ENCODE data around the gene APPL2. TPM values are rescaled to one million over a fixed set of nuclear protein-coding genes. Genes with fewer than 3 reads are reported as not detected.

APPL2 gene
- total and polyA plus RNA-seq, 2 of the 13 experiments (the other 11 are each of a cell fraction or from before 2014, with no cell fraction given): 9.9 to 11.1 TPM

GRCh38 chr12:105164068-105164467, 71.9 kb downstream of the APPL2 start:
- CTCF ChIA-PET (ENCODE audit: low intra/inter-chr PET ratio, low total read pairs): no interaction called here
- no peaks in the 10 kb centered on the region for H3K4me1 ChIP-seq (ENCODE audit: insufficient read depth, low read length)
- DNase-seq (ENCODE audit: low spot score) (no peak), FAIRE-seq (no peak), ATAC-seq (no peak)
- no peaks in the 10 kb centered on the region for H3K27me3 ChIP-seq (ENCODE audit: control insufficient read depth in 1 of 2, insufficient read depth in 2 of 2, low read length in 2 of 2)
- H2AFZ ChIP-seq (ENCODE audit: low read length): no peak overlapping the region
- no peaks in the 10 kb centered on the region for H3K79me2 ChIP-seq (ENCODE audit: insufficient read depth, low read length)
- POLR2A ChIA-PET: no interaction called here
- H3K9me3 ChIP-seq (ENCODE audit: low read length): no peaks in the 10 kb centered on the region
- in situ Hi-C loops (cut with HindIII; ENCODE audit: extremely low pct_ligation_motif_present, low pct_unique_long_range_greater_than_20kb) (no loop called here), intact Hi-C loops (cut with micrococcal nuclease; ENCODE audit: unreplicated experiment) (no loop called here)
- H3K9ac ChIP-seq (ENCODE audit: insufficient read depth, low read depth, low read length): no peak overlapping the region
- BruUV-seq (replicated peaks): no TSS peak
- H3K36me3 ChIP-seq (replicated peaks in 1 of 2; ENCODE audit: control insufficient read depth in 1 of 2, insufficient read depth in 2 of 2, low read length in 2 of 2): peaks cover 8 to 48% of the 10 kb centered on the region in 2 experiments
- H4K20me1 ChIP-seq (ENCODE audit: insufficient read depth, low read length): no peaks in the 10 kb centered on the region
- H3K4me3 ChIP-seq (replicated peaks in 1 of 3; ENCODE audit: insufficient read depth in 1 of 3, low read depth in 2 of 3, low read length in 3 of 3): no peak overlapping the region
- no peak overlapping the region for H3K27ac ChIP-seq (ENCODE audit: extremely low read length, insufficient read depth, low read length)
- WGBS (ENCODE audit: low lambda C conversion rate): 98% methylated on average over 2 of the region's 2 CpGs
- H3K4me2 ChIP-seq (ENCODE audit: low read depth, low read length): no peak overlapping the region
- TF ChIP-seq ZNF704 (CRISPR knock-in tag; IDR thresholded peaks at IDR 0.05; ENCODE audit: borderline replicate concordance): no peak
- TF ChIP-seq THAP9 (CRISPR knock-in tag; IDR thresholded peaks at IDR 0.05; ENCODE audit: borderline replicate concordance): no peak
- TF ChIP-seq GLMP (CRISPR knock-in tag; IDR thresholded peaks at IDR 0.05; ENCODE audit: borderline replicate concordance): no peak
- TF ChIP-seq BRD4 (CRISPR knock-in tag; IDR thresholded peaks at IDR 0.05): no peak
- TF ChIP-seq DRAP1 (CRISPR knock-in tag; IDR thresholded peaks at IDR 0.05): no peak
- no peak for TF ChIP-seq GATA4 (IDR thresholded peaks at IDR 0.05; ENCODE audit: borderline replicate concordance, low read depth)
- TF ChIP-seq NFYB (CRISPR knock-in tag; IDR thresholded peaks at IDR 0.05): no peak
- TF ChIP-seq ZNF17 (CRISPR knock-in tag; IDR thresholded peaks at IDR 0.05): no peak
- TF ChIP-seq USF2 (IDR thresholded peaks at IDR 0.05; ENCODE audit: low read depth, low read length): no peak
- no peak for TF ChIP-seq USF2 (CRISPR knock-in tag; IDR thresholded peaks at IDR 0.05; ENCODE audit: borderline replicate concordance)
- TF ChIP-seq NCOR1 (IDR thresholded peaks at IDR 0.05; ENCODE audit: borderline replicate concordance, low read length): no peak
- no peak for TF ChIP-seq ZNF878 (CRISPR knock-in tag; IDR thresholded peaks at IDR 0.05)
- no peak for TF ChIP-seq GABPB1 (CRISPR knock-in tag; IDR thresholded peaks at IDR 0.05)
